NCI-H2196 treated with DMSO at 0.1 percent for 48 hours (cell line): ENCODE measurements around the gene HNMT.

Experiments used
- DNase-seq: peaks from one replicate; lab custom pipeline; 2025; ENCODE audit not compliant: unreplicated experiment; lab: John Stamatoyannopoulos, UW

Gene HNMT

DNA sequence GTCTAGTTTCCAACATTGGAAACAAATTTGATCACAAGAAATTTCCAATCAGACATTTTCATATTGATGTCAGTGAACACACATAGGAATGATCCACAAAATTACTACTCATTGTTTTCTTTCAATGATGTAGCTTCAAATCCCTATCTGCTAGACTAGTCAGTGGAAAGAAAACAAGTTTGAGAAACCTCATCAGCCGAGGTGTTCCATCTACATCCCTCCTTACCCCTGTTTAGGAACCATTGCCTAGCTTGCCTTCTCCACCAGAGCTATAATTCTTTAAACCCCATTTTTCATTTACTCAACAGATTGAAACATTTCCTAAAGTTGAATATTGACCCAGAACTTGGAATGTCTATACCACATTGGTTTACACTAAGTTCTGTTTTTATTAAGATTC is 45.3 kb downstream of the HNMT start:
- DNase-seq: no peak

DNA sequence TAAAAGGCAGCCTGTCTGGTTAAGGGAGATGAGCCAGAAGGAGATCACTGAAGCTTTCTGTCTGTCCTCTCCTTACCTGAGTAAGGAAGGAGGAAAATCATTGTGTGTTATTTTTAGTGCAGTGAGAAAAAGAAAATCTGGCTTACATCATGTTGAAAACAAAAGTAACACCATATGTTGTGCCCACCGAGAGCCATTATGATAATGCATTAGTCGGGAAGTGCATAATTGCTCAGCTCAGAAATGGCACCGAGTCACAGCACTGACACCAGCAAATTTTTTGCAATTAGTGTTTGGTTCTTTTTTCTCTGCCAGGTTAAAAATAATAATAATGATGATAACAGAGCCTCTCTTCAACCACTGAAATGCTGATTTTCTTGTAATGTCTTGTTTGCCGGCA is 46.6 kb downstream of the HNMT start:
- no peak for DNase-seq

DNA sequence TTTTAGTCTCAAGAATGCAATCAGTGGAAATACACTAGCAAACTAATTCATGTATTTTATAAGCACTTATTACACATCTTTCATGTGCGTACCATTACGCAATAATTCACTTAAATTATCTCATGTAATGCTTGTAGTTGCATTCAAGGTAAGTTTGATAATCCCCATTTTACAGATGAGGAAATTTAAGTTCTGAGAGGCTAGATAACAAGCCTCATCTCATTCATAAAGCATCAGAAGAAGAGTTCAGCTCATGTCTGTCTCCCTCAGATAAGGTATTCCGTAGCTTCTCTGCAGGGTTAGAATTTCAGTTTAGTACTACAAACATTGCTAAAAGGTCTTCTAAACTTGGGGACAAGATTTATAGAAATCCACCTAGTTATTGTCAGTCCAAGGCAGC is 47.8 kb downstream of the HNMT start:
- DNase-seq: no peak

DNA sequence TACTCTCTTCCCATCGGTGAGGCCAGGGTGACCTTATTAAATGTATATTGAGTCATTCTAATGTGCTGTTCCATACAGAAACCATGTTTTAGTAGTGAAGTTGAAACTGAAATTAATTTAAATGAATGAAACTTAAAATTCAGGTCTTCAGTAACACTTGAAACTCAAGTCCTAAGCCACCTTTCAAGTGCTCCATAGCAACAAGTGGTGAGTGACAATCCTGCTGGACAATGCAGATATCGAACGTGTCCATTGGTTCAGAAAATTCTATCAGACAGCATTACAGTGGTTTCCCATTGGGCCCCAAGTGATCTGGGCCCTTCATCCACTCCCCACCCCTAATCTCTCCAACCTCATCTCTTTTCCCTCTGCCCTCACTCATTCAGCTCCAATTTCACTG is 48.7 kb downstream of the HNMT start:
- no peak for DNase-seq

DNA sequence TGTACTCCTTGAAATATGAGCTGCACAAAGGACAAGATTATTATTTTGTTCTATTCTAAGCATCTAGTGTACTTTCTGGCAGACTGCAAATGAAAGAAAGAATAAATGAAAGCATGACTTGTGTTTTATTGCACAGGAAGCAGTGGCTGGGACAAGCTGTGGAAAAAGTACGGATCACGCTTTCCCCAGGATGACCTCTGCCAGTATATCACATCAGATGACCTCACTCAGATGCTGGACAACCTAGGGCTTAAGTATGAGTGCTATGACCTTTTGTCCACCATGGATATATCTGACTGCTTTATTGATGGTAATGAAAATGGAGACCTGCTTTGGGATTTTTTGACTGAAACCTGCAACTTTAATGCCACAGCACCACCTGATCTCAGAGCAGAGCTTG is 49.4 kb downstream of the HNMT start:
- DNase-seq: no peak

DNA sequence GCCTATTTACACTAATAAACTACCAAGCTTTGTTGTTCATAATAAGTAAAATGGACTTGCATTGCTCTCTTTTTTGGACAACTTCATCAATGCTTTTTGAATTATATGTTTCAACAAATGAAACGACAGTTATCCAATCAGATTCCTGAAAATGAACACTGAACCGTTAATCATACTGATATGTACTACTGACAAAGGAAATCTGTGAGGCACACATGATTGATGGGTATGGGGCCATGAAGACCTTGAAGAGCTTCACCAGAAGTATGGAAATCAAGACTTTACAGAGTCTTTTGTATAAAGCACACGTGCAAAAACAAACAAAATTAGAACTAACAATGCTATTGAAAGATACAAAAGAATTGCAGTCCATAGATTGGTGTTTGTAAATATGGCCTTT is 51.2 kb downstream of the HNMT start:
- no peak for DNase-seq

DNA sequence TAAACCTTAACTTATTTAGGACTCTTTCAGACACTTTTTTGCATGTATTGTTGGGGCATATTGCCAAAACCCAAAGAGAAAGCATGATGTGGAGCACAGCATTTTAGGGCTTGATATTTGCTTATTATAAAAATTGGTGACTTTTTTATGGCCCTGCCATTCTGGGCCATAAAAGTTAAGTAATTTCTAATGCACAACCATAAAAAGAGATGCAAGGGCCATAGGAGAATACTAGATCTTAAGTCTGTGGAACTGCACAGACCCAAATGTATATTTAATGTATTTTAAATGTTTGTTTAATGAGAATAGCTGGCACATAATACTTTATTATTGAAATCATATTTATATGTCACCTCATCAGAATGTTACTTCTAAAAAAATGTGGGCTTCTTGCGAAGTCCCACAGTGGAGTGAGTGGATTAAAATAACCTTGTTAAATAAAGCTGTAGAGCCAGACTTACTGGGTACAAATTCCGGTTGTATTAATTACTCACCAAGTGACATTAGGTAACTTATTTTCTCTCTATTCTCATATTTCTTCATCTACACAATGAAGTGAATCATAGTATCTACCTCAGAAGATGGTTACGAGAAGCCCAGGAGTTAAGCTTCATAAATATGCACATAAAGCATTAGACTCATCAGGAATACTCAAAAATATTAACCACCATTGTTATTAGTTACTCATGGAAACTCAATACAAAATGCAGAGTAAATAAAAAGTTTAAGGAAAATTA is 52.2 kb downstream of the HNMT start:
- no peak for DNase-seq

DNA sequence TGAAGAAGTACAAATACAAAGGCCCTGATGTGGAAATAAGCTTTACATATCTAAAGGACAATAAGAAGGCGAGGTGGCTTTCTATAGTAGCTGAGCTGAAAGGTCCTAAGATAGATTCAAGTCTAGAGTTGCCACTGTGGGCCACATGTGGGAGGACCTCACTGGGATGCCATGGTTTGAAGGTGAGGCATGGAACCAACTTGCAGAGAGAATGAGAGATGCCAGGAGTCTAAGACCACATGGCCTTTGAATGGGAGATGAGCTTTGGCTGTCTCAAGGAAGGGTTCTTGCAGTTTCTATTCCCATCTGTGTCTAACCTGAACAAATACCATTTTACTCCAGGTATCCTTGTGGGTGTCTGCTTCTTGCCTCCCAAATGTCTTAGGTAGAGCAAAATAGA is 53.6 kb downstream of the HNMT start:
- DNase-seq: no peak

DNA sequence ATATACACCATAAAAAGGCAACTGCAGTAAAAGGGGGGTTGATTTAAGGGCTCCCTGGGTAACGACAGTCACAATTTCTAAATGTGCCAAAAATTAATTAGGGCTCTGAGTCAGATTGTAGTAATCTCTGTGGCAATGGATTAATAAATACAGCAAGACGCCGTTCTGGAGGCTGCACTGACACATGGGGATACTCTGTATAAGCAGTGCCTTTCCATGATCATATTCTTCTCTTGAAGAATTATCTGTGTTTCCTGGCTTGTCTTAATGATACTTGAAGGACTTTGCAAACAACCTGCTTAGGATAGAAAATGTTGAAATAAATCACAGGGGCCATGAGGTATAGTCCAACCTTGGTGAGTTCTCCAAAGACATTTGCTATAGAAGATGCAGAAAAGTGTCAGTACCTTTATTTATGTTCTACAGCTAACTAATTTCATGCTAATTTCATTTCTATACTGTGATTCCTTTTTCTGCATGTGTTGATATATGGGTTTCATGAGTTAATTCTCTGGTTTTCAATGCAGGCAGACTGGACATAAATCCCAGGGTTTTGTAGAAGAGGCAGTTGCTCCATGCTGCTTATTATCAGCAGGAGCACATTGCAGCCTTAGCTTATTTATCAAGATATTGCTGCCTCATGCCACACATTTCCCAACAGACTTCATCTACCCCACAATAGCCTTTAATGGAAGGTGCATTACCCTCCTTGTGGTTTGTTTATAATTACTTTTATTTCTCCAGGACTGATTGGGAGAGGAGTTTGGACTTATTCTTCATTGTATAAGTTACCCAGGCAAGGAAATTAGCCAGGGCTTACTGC is 54.8 kb downstream of the HNMT start:
- DNase-seq: no peak

DNA sequence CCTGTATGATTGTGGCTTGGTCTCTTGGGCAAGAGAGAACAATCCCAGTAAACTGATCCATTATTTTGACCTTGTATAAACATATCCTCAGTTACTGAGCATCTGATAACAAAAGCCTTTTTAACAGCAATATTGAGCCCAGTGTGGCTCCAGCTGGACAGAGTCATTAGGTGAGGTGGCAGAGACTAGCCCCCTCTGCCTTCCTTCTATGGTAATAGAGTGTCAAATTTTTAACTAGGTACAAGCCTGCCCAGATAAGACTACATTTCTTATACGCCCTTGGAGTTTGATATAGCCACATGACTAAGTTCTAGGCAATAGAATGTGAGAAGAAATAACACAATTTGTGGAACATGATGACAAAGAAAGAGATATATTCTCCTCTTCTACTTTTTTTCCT is 56.2 kb downstream of the HNMT start:
- peak; percentile 39 for DNase-seq

DNA sequence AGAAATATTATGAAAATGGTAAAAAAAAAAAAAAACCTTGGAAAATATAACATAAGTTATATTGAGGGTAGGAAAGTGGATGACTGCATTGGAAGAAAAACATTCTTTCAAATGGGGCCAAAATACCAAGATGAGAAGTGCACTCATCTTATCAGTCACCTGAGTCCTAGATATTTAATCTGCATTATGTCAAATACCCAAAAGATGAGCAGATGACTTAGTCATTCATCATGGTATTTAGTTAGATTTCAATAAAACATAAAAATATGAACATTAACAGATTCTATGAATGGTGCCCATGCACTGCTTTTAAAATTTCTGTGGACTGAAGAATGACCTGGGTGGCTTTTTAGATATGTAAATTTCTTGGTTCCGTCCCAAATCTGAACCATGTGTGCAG is 56.9 kb downstream of the HNMT start:
- DNase-seq: no peak

DNA sequence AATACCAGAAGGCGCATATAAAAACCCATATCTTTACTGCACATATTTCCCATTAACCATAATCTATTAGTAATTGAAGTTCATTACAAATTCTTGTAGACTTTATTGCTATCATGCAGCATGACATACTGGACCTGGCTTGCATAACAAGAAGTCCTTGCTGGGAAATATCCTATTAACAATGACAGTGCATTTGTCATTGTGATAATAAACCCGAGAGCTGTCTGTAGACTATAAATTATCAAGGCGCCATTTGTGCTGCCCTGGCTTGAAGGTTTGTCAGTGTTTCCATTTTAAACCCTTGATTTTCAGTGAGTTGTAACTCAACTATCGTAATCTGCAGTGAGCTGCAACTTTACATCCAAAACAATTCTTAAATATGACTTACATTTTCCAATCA is 59.0 kb downstream of the HNMT start:
- no peak for DNase-seq

DNA sequence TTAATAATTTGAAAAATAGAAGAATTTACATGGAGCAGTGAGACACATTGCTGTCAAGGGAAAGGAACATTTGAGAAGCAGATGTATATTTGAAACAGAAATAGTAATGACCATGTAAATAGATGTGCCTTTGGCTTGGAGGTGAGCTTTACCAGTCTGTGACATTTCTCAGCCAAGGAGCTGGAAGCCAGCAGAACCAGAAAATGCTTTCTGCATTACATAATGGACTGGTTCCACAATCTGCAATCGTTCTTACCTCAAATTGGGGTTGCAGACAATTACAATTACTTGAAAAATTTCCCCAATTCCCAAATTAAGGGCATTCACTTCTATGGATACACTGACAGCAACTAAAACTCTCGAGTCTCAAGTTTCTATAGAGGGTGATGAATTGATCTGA is 59.7 kb downstream of the HNMT start:
- no peak for DNase-seq

DNA sequence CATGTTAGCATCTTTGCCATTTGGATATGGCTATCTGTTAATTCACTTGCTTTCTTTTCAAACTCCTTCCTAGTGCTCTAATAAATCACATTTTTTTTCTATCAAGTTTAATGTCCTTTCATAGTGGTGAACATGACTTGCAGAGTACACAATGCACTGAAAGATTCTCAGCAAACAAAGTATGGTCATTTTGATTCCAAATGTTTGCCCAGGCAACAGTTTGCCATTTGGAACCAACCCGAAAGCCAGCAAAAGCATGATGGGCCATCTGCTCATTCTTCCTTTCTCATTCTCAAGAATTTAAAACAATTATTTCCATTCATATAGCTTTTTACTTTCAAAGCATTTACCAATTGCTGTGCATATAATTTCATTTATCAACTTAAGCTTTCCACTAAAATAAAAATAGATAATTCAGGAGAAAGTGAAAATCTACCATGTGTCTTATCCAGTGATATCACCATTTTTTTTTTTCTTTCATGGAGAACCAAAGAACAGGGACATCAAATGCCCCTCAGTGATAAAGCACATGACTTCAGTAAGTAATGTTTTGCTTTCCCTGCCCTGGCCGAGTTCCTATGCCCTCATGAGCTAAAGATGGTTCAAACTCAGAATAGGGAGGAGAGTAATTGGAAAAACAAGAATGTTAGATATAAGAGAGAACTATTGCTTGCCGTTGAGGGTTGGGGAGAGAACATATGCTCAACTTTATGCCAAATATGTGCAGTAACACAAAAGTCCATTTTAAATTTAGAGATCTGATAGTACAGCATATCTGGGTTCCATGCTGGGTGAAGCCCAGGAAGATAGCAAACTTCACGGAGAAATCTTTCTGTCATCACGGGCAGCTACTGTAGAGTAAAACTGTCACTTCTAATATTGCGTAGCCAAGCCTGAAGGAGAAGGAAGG is 62.1 kb downstream of the HNMT start:
- no peak for DNase-seq

DNA sequence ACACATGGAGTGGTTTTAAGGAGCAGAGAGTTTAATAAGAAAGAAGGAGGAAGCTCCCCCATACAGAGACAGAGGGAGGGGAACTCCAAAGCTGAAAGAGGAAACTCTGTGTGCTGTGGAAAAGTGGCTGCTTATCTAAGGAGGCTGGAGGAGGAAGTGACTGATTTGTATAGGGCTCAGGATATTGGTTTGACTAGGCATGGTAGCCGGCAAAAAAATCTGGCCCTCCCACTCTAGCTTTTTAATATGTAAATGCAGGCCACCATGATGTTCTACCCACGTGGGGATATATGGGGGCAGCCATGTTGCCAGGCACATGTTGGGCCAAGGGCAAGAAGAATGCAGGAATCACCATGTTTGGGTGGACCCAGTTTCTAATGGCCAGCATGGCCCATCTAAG is 64.3 kb downstream of the HNMT start:
- DNase-seq: no peak

DNA sequence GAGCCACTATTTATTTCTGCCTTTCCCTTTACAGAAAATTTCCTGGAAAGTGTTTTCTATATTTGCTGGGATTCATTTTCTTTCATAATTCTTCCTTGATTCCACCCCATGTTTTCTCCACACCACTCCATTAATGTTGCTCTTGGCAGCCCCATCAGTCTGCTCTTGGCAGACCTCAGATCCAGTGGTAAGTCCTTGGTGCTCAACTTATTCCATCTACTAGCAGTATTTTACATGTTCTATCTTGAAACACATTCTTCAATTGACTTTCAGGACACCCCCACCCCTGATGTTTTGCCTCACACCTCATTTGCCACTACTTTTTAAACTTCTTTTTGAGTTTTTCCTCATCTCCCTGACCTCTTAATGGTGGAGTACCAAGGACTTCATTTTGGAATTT is 65.0 kb downstream of the HNMT start:
- DNase-seq: no peak

DNA sequence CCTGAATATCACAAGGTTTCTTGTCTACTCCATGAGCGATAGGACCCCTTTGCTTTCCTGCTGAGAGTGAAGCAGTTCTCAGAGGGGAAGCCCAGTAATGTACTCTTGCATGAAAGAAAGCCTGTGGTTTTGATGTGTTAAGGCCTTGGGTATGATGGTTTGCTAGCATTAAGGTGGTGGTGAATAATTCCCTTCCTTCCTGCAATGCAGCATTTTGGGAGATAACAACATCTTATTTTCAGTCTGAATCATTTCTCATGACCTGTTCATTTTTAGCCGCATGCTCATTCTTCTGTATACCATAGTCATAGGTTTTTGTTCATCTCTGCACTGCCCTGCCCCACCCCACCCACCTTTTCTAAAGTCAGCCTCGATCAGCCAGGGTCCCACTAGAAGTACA is 66.2 kb downstream of the HNMT start:
- no peak for DNase-seq

DNA sequence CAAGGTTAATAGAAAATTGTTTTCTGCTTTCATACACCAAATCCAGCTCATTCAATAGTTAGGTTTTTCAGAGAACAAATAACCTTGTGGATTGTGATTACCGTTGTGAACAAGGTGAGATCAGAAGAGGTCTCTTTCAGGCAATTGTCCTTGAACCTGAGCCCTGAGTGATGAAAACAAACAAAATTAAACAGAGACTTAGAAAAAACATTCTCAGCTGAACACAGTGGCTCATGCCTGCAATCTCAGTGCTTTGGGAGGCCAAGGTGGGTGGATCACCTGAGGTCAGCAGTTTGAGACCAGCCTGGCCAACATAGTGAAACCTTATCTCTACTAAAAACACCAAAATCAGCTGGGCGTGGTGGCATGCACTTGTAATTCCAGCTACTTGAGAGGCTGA is 68.1 kb downstream of the HNMT start:
- DNase-seq: no peak

DNA sequence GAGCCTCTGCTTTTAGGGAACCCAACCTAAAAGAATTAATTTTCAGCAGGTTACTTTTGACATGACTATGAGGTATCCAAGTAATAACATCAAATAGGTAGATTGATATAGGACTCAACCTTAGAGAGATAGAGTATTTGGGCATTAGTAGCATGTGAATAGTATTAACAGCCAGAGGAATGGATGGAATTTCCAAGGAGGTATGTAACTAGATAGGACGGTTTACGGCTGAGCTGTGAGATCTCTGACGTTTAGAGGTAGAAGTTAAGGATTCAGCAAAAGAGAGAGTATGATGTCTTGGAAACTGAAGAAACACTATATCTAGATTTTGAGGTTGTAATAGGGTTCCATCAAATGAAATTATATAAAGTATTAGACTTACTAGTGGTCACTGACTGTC is 70.3 kb downstream of the HNMT start:
- DNase-seq: no peak

DNA sequence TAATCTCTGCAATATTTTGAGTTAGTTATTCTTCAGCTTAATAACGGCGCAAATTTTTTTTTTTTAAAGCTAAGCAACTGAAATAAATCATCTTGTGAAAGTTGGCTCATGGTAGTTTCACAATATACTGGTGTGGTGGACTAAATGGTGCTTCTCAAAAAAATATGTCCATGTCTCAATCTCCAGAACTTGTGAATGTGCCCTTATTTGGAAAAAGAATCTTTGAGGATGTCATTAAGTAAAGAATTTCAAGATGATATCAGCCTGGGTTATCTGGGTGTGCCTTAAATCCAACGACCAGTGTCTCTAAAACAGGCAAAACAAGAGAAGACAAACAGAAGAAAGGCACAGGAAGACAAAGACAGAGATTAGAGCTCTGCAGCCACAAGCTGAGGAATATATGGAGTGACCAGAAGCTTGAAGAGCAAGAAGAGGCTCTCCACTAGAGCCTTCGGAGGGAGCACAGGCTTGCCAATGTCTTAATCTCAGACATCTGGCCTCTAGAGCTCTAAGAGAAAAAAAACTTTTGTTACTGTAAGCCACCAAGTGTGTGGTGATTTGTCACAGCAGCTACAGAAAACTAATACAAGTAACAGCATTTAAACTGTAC is 71.4 kb downstream of the HNMT start:
- DNase-seq: no peak

DNA sequence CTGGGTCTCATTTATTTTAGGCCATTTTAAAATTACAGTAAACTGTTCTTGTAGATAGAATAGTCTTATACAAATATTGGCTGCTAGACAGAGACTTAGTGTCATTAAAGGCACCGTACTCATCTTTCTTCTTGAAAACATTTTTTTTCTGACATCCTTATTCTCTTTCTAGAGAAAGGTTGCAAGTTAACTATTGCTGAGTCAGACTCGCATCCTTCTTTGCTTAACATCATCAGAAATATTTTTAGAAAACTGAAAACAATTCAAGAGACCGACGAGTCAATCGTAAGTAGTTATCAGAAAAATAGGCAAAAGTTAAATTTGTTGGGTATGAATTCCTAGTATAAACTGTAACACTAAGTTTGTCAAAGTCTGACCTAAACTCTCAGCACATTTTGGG is 72.2 kb downstream of the HNMT start:
- DNase-seq: no peak
